ENCODE data around the gene ADAMTSL1.

Gene ADAMTSL1

GRCh38 chr9:18668944-18669343, 195.0 kb downstream of the ADAMTSL1 start:
- ATAC-seq, result no peak

- ATAC-seq, result no peak
Measured at GRCh38 chr9:18672706-18673105, 198.8 kb downstream of the ADAMTSL1 start.

GRCh38 chr9:18673179-18673578, 199.2 kb downstream of the ADAMTSL1 start:
- no peak for ATAC-seq

GRCh38 chr9:18675332-18675731, 201.4 kb downstream of the ADAMTSL1 start:
- no peak for ATAC-seq

GRCh38 chr9:18675973-18676372, 202.0 kb downstream of the ADAMTSL1 start:
- ATAC-seq, result no peak

GRCh38 chr9:18676525-18676924, 202.6 kb downstream of the ADAMTSL1 start:
- ATAC-seq, result no peak

GRCh38 chr9:18678821-18679590, 205.1 kb downstream of the ADAMTSL1 start:
- ATAC-seq, result no peak

- no peak for ATAC-seq
Measured at GRCh38 chr9:18682907-18683306, 209.0 kb downstream of the ADAMTSL1 start.

GRCh38 chr9:18683312-18683711, 209.4 kb downstream of the ADAMTSL1 start:
- ATAC-seq, result no peak

GRCh38 chr9:18683851-18684250, 209.9 kb downstream of the ADAMTSL1 start:
- no peak for ATAC-seq

GRCh38 chr9:18684593-18685317, 210.8 kb downstream of the ADAMTSL1 start:
- no peak for ATAC-seq

- no peak for ATAC-seq
Measured at GRCh38 chr9:18688581-18689565, 214.9 kb downstream of the ADAMTSL1 start.

- ATAC-seq, result no peak
Measured at GRCh38 chr9:18689921-18690320, 216.0 kb downstream of the ADAMTSL1 start.

GRCh38 chr9:18692268-18692667, 218.3 kb downstream of the ADAMTSL1 start:
- ATAC-seq, result no peak

- ATAC-seq, result no peak
Measured at GRCh38 chr9:18692962-18693361, 219.0 kb downstream of the ADAMTSL1 start.

- no peak for ATAC-seq
Measured at GRCh38 chr9:18694959-18695668, 221.2 kb downstream of the ADAMTSL1 start.

- ATAC-seq, result no peak
Measured at GRCh38 chr9:18698992-18699391, 225.0 kb downstream of the ADAMTSL1 start.

- no peak for ATAC-seq
Measured at GRCh38 chr9:18699764-18700163, 225.8 kb downstream of the ADAMTSL1 start.

GRCh38 chr9:18700714-18701113, 226.8 kb downstream of the ADAMTSL1 start:
- ATAC-seq, result no peak

GRCh38 chr9:18703151-18703900, 229.4 kb downstream of the ADAMTSL1 start:
- ATAC-seq, result no peak

GRCh38 chr9:18703901-18704379, 230.0 kb downstream of the ADAMTSL1 start:
- no peak for ATAC-seq
